Measurements from ENCODE around the gene RILPL1. TPM values are rescaled to one million over a fixed set of nuclear protein-coding genes. Genes with fewer than 3 reads are reported as not detected.

The RILPL1 gene
- total and polyA plus RNA-seq, 8 donors, result 3.0 to 8.8 (median 4.1) TPM

- intact Hi-C loops (cut with DNase I), result no loop called here
- 78 to 85% methylated on average over 9 of the region's 9 CpGs for WGBS, 2 donors
- Histone ChIP-seq H3K27ac (no peak overlapping the region), H3K36me3 (no peaks in the 10 kb centered on the region), H3K4me3 (no peak overlapping the region), H3K9me3 (no peaks in the 10 kb centered on the region), H3K4me1 (no peaks in the 10 kb centered on the region), H3K27me3 (no peaks in the 10 kb centered on the region)
- no peak for TF ChIP-seq CTCF (IDR thresholded peaks at IDR 0.05)
- no peak for FAIRE-seq
- no peak for ATAC-seq
- peak in 1 of 6 donors; percentile 7 for DNase-seq
Measured at GRCh38 chr12:123450636-123451035, 82.9 kb downstream of the RILPL1 start.

GRCh38 chr12:123449856-123450255 is 83.7 kb downstream of the RILPL1 start:
- no peak for DNase-seq
- no peaks in the 10 kb centered on the region for H3K36me3 ChIP-seq
- ATAC-seq, result no peak
- no peak overlapping the region for H3K27ac ChIP-seq
- H3K4me3 ChIP-seq, result no peak overlapping the region
- 82 to 91% methylated on average over 4 of the region's 4 CpGs for WGBS, 2 donors
- no peaks in the 10 kb centered on the region for H3K9me3 ChIP-seq
- no peaks in the 10 kb centered on the region for H3K27me3 ChIP-seq
- intact Hi-C loops (cut with DNase I), result no loop called here
- FAIRE-seq, result no peak
- no peak for TF ChIP-seq CTCF (IDR thresholded peaks at IDR 0.05)
- no peaks in the 10 kb centered on the region for H3K4me1 ChIP-seq

- peak overlapping the region in 1 of 4 donors; percentile 27 for H3K27ac ChIP-seq
- no peaks in the 10 kb centered on the region for H3K27me3 ChIP-seq
- no peak for DNase-seq
- no peak for TF ChIP-seq CTCF (IDR thresholded peaks at IDR 0.05)
- WGBS, 2 donors, result 84 to 91% methylated on average over 2 of the region's 2 CpGs
- intact Hi-C loops (cut with DNase I), result no loop called here
- ATAC-seq, result peak in 1 of 4 donors; percentile 36
- no peaks in the 10 kb centered on the region for H3K9me3 ChIP-seq
- H3K4me3 ChIP-seq, result no peak overlapping the region
- no peaks in the 10 kb centered on the region for H3K4me1 ChIP-seq
- no peak for FAIRE-seq
- no peaks in the 10 kb centered on the region for H3K36me3 ChIP-seq
Measured at GRCh38 chr12:123449249-123449733, 84.2 kb downstream of the RILPL1 start.

- peak in 1 of 6 donors; percentile 1 for DNase-seq
- Histone ChIP-seq H3K4me1 (no peaks in the 10 kb centered on the region), H3K27ac (peak overlapping the region in 2 of 4 donors; percentile 1 to 5), H3K9me3 (no peaks in the 10 kb centered on the region), H3K36me3 (no peaks in the 10 kb centered on the region), H3K27me3 (no peaks in the 10 kb centered on the region), H3K4me3 (no peak overlapping the region)
- TF ChIP-seq CTCF (IDR thresholded peaks at IDR 0.05), result no peak
- intact Hi-C loops (cut with DNase I), result no loop called here
- ATAC-seq, result no peak
- FAIRE-seq, result no peak
- 65 to 68% methylated on average over 4 of the region's 4 CpGs for WGBS, 2 donors
Measured at GRCh38 chr12:123446333-123446713, 87.2 kb downstream of the RILPL1 start.

GRCh38 chr12:123445388-123446332 is 87.9 kb downstream of the RILPL1 start:
- peak overlapping the region in 2 of 4 donors; percentile 1 to 5 for H3K27ac ChIP-seq
- no peaks in the 10 kb centered on the region for H3K9me3 ChIP-seq
- intact Hi-C loops (cut with DNase I), result no loop called here
- no peaks in the 10 kb centered on the region for H3K4me1 ChIP-seq
- FAIRE-seq (no peak), DNase-seq (peak in 1 of 6 donors; percentile 11), ATAC-seq (peak in 2 of 4 donors; percentile 35 to 37)
- H3K36me3 ChIP-seq, result no peaks in the 10 kb centered on the region
- 47 to 49% methylated on average over 18 of the region's 18 CpGs for WGBS, 2 donors
- no peak overlapping the region for H3K4me3 ChIP-seq
- no peak for TF ChIP-seq CTCF (IDR thresholded peaks at IDR 0.05)
- H3K27me3 ChIP-seq, result no peaks in the 10 kb centered on the region

Data from pancreas (tissue), 10 donors.